K562 (cell line): ENCODE results near the gene SCNN1B. TPM values are rescaled to one million over a fixed set of nuclear protein-coding genes. Genes with fewer than 3 reads are reported as not detected.

Experiments used
- ATAC-seq: fragments of 200-7000 bp; cut with Tn5 transposase; 3 replicates; pipeline ENCODE4 v1.9.1; 2020; ENCODE audit warnings: moderate library complexity
- BruUV-seq: library from RNA; stranded (reverse); fragments of 400-500 nt; replicated peaks from 2 replicates; lab custom pipeline; 2021; lab: Mats Ljungman, UMichigan
- CTCF ChIA-PET: fragments of 300-600 bp; formaldehyde crosslinking; extraction: SDS; loops from one replicate; lab custom pipeline; 2021; ENCODE audit warnings: low intra/inter-chr PET ratio; lab: Yijun Ruan, JAX
- POLR2A ChIA-PET: fragments of 300-600, 350-650 bp; sonication (Branson Sonifier 250); formaldehyde crosslinking; extraction: SDS; loops from one replicate; lab custom pipeline; 2021; ENCODE audit warnings: antibody characterized with exemption, inconsistent platforms; lab: Yijun Ruan, JAX
- DNase-seq, 4 experiments: peaks; one replicate each; pipeline versions ENCODE4 v3.0.0 to v3.0.0-alpha.2; 2011 to 2018; ENCODE audit warnings: low spot score in 3 of 4, mixed read lengths in 3 of 4; ENCODE audit errors: extremely low read depth in 1 of 4
- FAIRE-seq: peaks from 2 replicates; lab custom pipeline; 2011; peaks lifted over from hg19 to GRCh38; lab: Jason Lieb, UNC
- H2AFZ ChIP-seq: 2 replicates; pipeline ENCODE4 v1.6.0; 2011; ENCODE audit warnings: low read depth, low read length, control low read depth, inconsistent platforms
- H3K27ac ChIP-seq: fragments of 200-600 bp; 3 replicates; pipeline ENCODE4 v1.8.0; 2011; ENCODE audit warnings: low read depth, mild to moderate bottlenecking, control low read depth, inconsistent platforms, low read length, moderate library complexity, mixed read lengths; ENCODE audit errors: extremely low read depth
- H3K27me3 ChIP-seq, 2 experiments: fragments of 300-600 bp in 1 of 2; 2 replicates in 1 of 2; 3 replicates in 1 of 2; pipeline versions ENCODE4 v1.6.0 to v1.8.0; 2011; ENCODE audit warnings: inconsistent platforms in 2 of 2, low read length in 2 of 2, mild to moderate bottlenecking in 1 of 2, mixed read lengths in 1 of 2, moderate library complexity in 1 of 2; ENCODE audit not compliant: control insufficient read depth in 2 of 2, insufficient read depth in 2 of 2
- H3K36me3 ChIP-seq: fragments of 300-600 bp; 3 replicates; pipeline ENCODE4 v1.8.0; 2011; ENCODE audit warnings: mild to moderate bottlenecking, low read length, inconsistent platforms; ENCODE audit not compliant: control insufficient read depth, insufficient read depth
- H3K4me1 ChIP-seq, 2 experiments: fragments of 200-600 bp in 1 of 2; replicated peaks in 1 of 2; 2 replicates in 1 of 2; 3 replicates in 1 of 2; pipeline versions ENCODE4 v1.5.1 to v1.8.0; 2011; ENCODE audit warnings: inconsistent platforms in 2 of 2, low read length in 2 of 2, mild to moderate bottlenecking in 1 of 2, mixed read lengths in 1 of 2, moderate library complexity in 1 of 2; ENCODE audit not compliant: control insufficient read depth in 2 of 2, insufficient read depth in 2 of 2
- H3K4me2 ChIP-seq: 2 replicates; pipeline ENCODE4 v1.6.1; 2011; ENCODE audit warnings: low read length, control low read depth, inconsistent platforms, mixed read lengths; ENCODE audit not compliant: insufficient read depth
- H3K4me3 ChIP-seq: fragments of 200-600 bp; sonication (generic), shearing (Covaris generic); 2 replicates; pipeline ENCODE4 v1.5.1; 2016; ENCODE audit warnings: control low read depth, inconsistent platforms
- H3K79me2 ChIP-seq: fragments of 200-600 bp; 3 replicates; pipeline ENCODE4 v1.8.0; 2011; ENCODE audit warnings: low read length, inconsistent platforms; ENCODE audit not compliant: control insufficient read depth, insufficient read depth
- H3K9ac ChIP-seq, 2 experiments: 2 replicates each; pipeline versions ENCODE4 v1.6.0 to v1.6.1; 2011; ENCODE audit warnings: low read depth in 2 of 2, low read length in 2 of 2, control low read depth in 1 of 2, inconsistent platforms in 1 of 2, mild to moderate bottlenecking in 1 of 2, mixed read lengths in 1 of 2; ENCODE audit not compliant: insufficient read depth in 1 of 2
- H3K9me1 ChIP-seq: one replicate; pipeline ENCODE4 v1.6.0; 2011; ENCODE audit warnings: inconsistent platforms, mild to moderate bottlenecking, low read length, moderate library complexity; ENCODE audit not compliant: control insufficient read depth, insufficient read depth
- H3K9me3 ChIP-seq: replicated peaks from 2 replicates; pipeline ENCODE4 v1.5.1; 2011; ENCODE audit warnings: low read depth, low read length, inconsistent platforms; ENCODE audit not compliant: control insufficient read depth, insufficient read depth
- H4K20me1 ChIP-seq: replicated peaks from 2 replicates; pipeline ENCODE4 v1.6.1; 2011; ENCODE audit warnings: low read length, inconsistent platforms, mixed read lengths; ENCODE audit not compliant: control insufficient read depth, insufficient read depth
- DIDO1 ChIP-seq: fragments of 450-650 bp; IDR thresholded peaks from 2 replicates; pipeline ENCODE4 v1.6.1; 2016; ENCODE audit warnings: low read depth, missing biosample characterization, missing genetic modification characterization
- IRF9 ChIP-seq: fragments of 450-650 bp; IDR thresholded peaks from 2 replicates; pipeline ENCODE4 v1.6.1; 2016; ENCODE audit warnings: missing biosample characterization, missing genetic modification characterization
- MAZ ChIP-seq, 2 experiments: fragments of 450-650 bp in 1 of 2; sonication (generic) in 1 of 2; formaldehyde crosslinking; IDR thresholded peaks in 1 of 2; conservative IDR thresholded peaks in 1 of 2; 2 replicates each; pipeline versions ENCODE4 v1.4.0 to v1.5.0; 2020; ENCODE audit warnings: mild to moderate bottlenecking in 1 of 2, missing genetic modification reagents in 1 of 2
- RBM15 ChIP-seq: fragments of 200-400 bp; formaldehyde crosslinking; IDR thresholded peaks from 2 replicates; pipeline ENCODE4 v1.6.1; 2018; ENCODE audit warnings: mild to moderate bottlenecking, low read length, moderate library complexity; ENCODE audit not compliant: insufficient read depth
- TOE1 ChIP-seq, 2 experiments: fragments of 450-650 bp in 1 of 2; sonication (generic) in 1 of 2; formaldehyde crosslinking in 1 of 2; IDR thresholded peaks; 2 replicates each; pipeline versions ENCODE4 v1.7.1 to v1.8.0; 2016 to 2022; ENCODE audit warnings: borderline replicate concordance in 2 of 2, mild to moderate bottlenecking in 2 of 2, antibody characterized with exemption in 1 of 2, inconsistent platforms in 1 of 2, low read depth in 1 of 2, missing genetic modification reagents in 1 of 2, moderate library complexity in 1 of 2
- ZNF121 ChIP-seq: sonication (generic); formaldehyde crosslinking; conservative IDR thresholded peaks from 2 replicates; pipeline ENCODE4 v1.8.0; 2022; ENCODE audit warnings: missing genetic modification reagents
- ZNF584 ChIP-seq: fragments of 200-800 bp; sonication (Bioruptor generic); IDR thresholded peaks from 2 replicates; pipeline ENCODE4 v1.6.1; 2016; ENCODE audit warnings: low read depth, mild to moderate bottlenecking, missing genetic modification characterization, missing compliant biosample characterization
- WGBS: fragments of 100-300 bp; shearing (Covaris generic); methylation state at CpG from one replicate; pipeline ENCODE4 v1.1.6; 2016; ENCODE audit warnings: low coverage, mixed read lengths; ENCODE audit not compliant: insufficient coverage; ENCODE audit errors: missing lambda C conversion rate; 5-methylcytosine and 5-hydroxymethylcytosine counted together
- in situ Hi-C: fragments of 300-500 bp; cut with MboI; formaldehyde crosslinking; loops from 4 replicates; pipeline ENCODE4 v1.15.0; 2018; ENCODE audit warnings: inconsistent platforms, mixed read lengths
- intact Hi-C: fragments of 100-400 bp; cut with micrococcal nuclease; formaldehyde crosslinking; loops from 2 replicates; pipeline ENCODE4 v1.14.2; 2022
- polyA plus RNA-seq, 8 experiments: library from polyadenylated mRNA; depleted of rRNA in 4 of 8; stranded (reverse) in 5 of 8; unstranded in 3 of 8; fragments of >200 nt; fragmentation: Nextera tagmentation in 2 of 8; fragmentation: Illumina TruSeq in 1 of 8; extraction: Ambion mirVana in 2 of 8; extraction: Trizol in 1 of 8; gene quantifications; 2 replicates each; pipeline versions ENCODE4 v1.2.1 to v1.2.3, GENCODE V29; 2011 to 2014; ENCODE audit warnings: inconsistent platforms in 1 of 8, missing spikeins in 1 of 8
- total RNA-seq, 7 experiments: library from RNA; depleted of rRNA in 6 of 7; stranded (reverse); fragments of >200 nt in 6 of 7; fragmentation: Illumina TruSeq in 2 of 7; extraction: Trizol in 2 of 7; gene quantifications; 2 replicates each; pipeline versions ENCODE4 v1.2.1 to v1.2.3, GENCODE V29; 2011 to 2021; ENCODE audit warnings: low replicate concordance in 1 of 7

Gene SCNN1B
- total and polyA plus RNA-seq, 9 of the 15 experiments (the other 6 are each of a cell fraction or from before 2014, with no cell fraction given), result not detected

- in situ Hi-C loops, result no loop called here
- FAIRE-seq (no peak), ATAC-seq (no peak), DNase-seq (no peak)
- H3K36me3 ChIP-seq, result no peaks in the 10 kb centered on the region
- H3K9me3 ChIP-seq, result no peaks in the 10 kb centered on the region
- H3K4me3 ChIP-seq, result no peak overlapping the region
- TF ChIP-seq ZNF121 (CRISPR knock-in tag) (peak; percentile 61), DIDO1 (tag) (no peak)
- WGBS, result 1% methylated on average over 9 of the region's 9 CpGs
- no TSS peak for BruUV-seq
- no peak overlapping the region for H2AFZ ChIP-seq
- H3K4me1 ChIP-seq, result no peaks in the 10 kb centered on the region
- intact Hi-C loops, result no loop called here
- no peak overlapping the region for H3K9ac ChIP-seq
- no peaks in the 10 kb centered on the region for H3K9me1 ChIP-seq
- ChIA-PET CTCF (no interaction called here), POLR2A (interaction anchor here (0.6 kb wide), 1 partner anchor 40 kb away, joined by 3 read pairs; no protein-coding TSS in a partner anchor)
- no peak overlapping the region for H3K4me2 ChIP-seq
- H3K79me2 ChIP-seq, result no peaks in the 10 kb centered on the region
- no peak overlapping the region for H3K27ac ChIP-seq
- no peaks in the 10 kb centered on the region for H4K20me1 ChIP-seq
- H3K27me3 ChIP-seq, result peaks cover 0 to 4% of the 10 kb centered on the region in 2 experiments; a peak in 2 of 5 replicates
Measured at GRCh38 chr16:23288726-23289512, 13.2 kb upstream of the SCNN1B start.

GRCh38 chr16:23290189-23291062 lies 11.7 kb upstream of the SCNN1B start:
- in situ Hi-C loops, result no loop called here
- BruUV-seq, result no TSS peak
- intact Hi-C loops, result no loop called here
- POLR2A ChIA-PET, result no interaction called here
- Histone ChIP-seq H3K79me2 (no peaks in the 10 kb centered on the region), H3K27me3 (peaks cover 0 to 4% of the 10 kb centered on the region in 2 experiments; a peak in 2 of 5 replicates), H3K9me1 (no peaks in the 10 kb centered on the region), H3K9me3 (no peaks in the 10 kb centered on the region), H3K4me2 (no peak overlapping the region), H3K9ac (no peak overlapping the region), H3K4me1 (no peaks in the 10 kb centered on the region), H2AFZ (no peak overlapping the region), H4K20me1 (no peaks in the 10 kb centered on the region), H3K27ac (no peak overlapping the region), H3K4me3 (no peak overlapping the region), H3K36me3 (no peaks in the 10 kb centered on the region)
- no peak for ATAC-seq
- WGBS, result under 1% methylated on average over 12 of the region's 12 CpGs
- CTCF ChIA-PET, result no interaction called here
- FAIRE-seq, result no peak
- no peak for DNase-seq
- no peak for TF ChIP-seq MAZ (CRISPR knock-in tag; conservative IDR thresholded peaks at IDR 0.05 in 1 of 2, IDR thresholded peaks at IDR 0.05 in 1 of 2)
- TF ChIP-seq IRF9 (tag), result no peak
- no peak for TF ChIP-seq TOE1 (IDR thresholded peaks at IDR 0.05; ENCODE audit: borderline replicate concordance)
- TF ChIP-seq TOE1 (CRISPR knock-in tag; IDR thresholded peaks at IDR 0.05; ENCODE audit: borderline replicate concordance, low read depth), result no peak
- no peak for TF ChIP-seq ZNF584 (CRISPR knock-in tag)
- no peak for TF ChIP-seq RBM15
